K562 (cell line): ENCODE results near the gene PIGL.
"Not testable (repeated sequence)": the region's sequence is repeated elsewhere in the genome, so short reads cannot be mapped to it uniquely, and the experiment has no call there.

Source experiments
- CTCF ChIP-seq, 3 experiments: IDR thresholded peaks in 2 of 3; conservative IDR thresholded peaks in 1 of 3; 2 replicates each; pipeline ENCODE4 v1.5.1; 2011 to 2012; ENCODE audit warnings: low read length in 3 of 3, mild to moderate bottlenecking in 3 of 3, control low read depth in 2 of 3, improper control_type of control experiment in 1 of 3, inconsistent platforms in 1 of 3, low read depth in 1 of 3, mixed read lengths in 1 of 3, moderate library complexity in 1 of 3; ENCODE audit not compliant: insufficient read depth in 2 of 3
- GATA2 ChIP-seq: sonication (generic); formaldehyde crosslinking; IDR thresholded peaks from 2 replicates; pipeline ENCODE4 v1.4.0; 2020; ENCODE audit warnings: mild to moderate bottlenecking, missing genetic modification reagents
- JUND ChIP-seq, 2 experiments: IDR thresholded peaks; 2 replicates in 1 of 2; 3 replicates in 1 of 2; pipeline ENCODE4 v1.6.1; 2011; ENCODE audit warnings: borderline replicate concordance in 2 of 2, low read depth in 2 of 2, low read length in 2 of 2, improper control_type of control experiment in 1 of 2, missing biosample characterization in 1 of 2, missing genetic modification characterization in 1 of 2, missing genetic modification reagents in 1 of 2
- SMAD4 ChIP-seq: fragments of 250-450 bp; sonication (Bioruptor Pico); conservative IDR thresholded peaks from 2 replicates; pipeline ENCODE4 v1.8.0; 2021; ENCODE audit warnings: inconsistent platforms, mild to moderate bottlenecking, moderate library complexity
- SPI1 ChIP-seq: IDR thresholded peaks from 2 replicates; pipeline ENCODE4 v1.6.1; 2011; ENCODE audit warnings: low read depth, low read length, control low read depth, borderline replicate concordance
- TCF7L2 ChIP-seq: fragments of 150-350 bp; IDR thresholded peaks from 2 replicates; pipeline ENCODE4 v1.6.1; 2016; ENCODE audit warnings: low read depth, mild to moderate bottlenecking, low read length, moderate library complexity
- USF1 ChIP-seq: sonication (generic); formaldehyde crosslinking; IDR thresholded peaks from 2 replicates; pipeline ENCODE4 v1.9.0; 2022; ENCODE audit warnings: mild to moderate bottlenecking, missing genetic modification reagents
- ZFP30 ChIP-seq: fragments of 250-450 bp; sonication (Bioruptor Pico); IDR thresholded peaks from 2 replicates; pipeline ENCODE4 v1.8.0; 2022; ENCODE audit warnings: moderate library complexity, mild to moderate bottlenecking, inconsistent platforms, borderline replicate concordance
- ZNF274 ChIP-seq: IDR thresholded peaks from 2 replicates; pipeline ENCODE4 v1.6.1; 2011; ENCODE audit warnings: low read depth, mild to moderate bottlenecking, low read length, moderate library complexity, borderline replicate concordance
- ZNF75A ChIP-seq: fragments of 450-650 bp; formaldehyde crosslinking; IDR thresholded peaks from 2 replicates; pipeline ENCODE4 v1.4.0; 2020; ENCODE audit warnings: mild to moderate bottlenecking

DNA sequence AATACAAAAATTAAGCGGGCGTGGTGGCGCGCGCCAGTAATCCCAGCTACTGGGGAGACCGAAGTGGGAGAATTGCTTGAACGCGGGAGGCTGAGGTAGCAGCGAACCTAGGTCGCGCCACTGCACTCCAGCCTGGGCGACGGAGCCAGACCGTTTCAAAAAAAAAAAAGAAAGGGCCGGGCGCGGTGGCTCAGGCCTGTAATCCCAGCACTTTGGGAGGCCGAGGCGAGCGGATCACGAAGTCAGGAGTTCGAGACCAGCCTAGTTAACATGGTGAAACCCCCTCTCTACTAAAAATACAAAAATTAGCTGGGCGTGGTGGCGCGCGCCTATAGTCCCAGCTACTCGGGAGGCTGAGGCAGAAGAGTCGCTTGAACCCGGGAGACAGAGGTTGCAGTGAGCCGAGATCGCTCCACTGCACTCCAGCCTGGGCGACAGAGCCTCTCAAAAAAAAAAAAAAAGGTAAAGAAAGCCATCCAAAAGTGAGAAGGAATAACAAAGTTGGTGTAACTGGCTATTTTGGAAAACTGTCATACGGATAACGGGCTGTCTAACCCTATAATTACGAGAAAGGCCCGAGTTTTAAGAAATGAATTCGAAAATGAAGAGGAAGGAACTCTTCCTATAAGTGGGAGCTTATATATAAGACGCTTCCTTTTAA lies 539 bp upstream of the PIGL start:
- not testable (repeated sequence) for TF ChIP-seq GATA2 (CRISPR knock-in tag); JUND (IDR thresholded peaks at IDR 0.05; ENCODE audit: borderline replicate concordance, low read depth, low read length); JUND (tag; IDR thresholded peaks at IDR 0.05; ENCODE audit: borderline replicate concordance, low read depth, low read length); ZNF274; ZNF75A (CRISPR knock-in tag); CTCF (IDR thresholded peaks at IDR 0.05 in 2 of 3, conservative IDR thresholded peaks at IDR 0.05 in 1 of 3; ENCODE audit: insufficient read depth in 2 of 3, low read depth in 1 of 3, low read length in 3 of 3); SPI1; USF1 (CRISPR knock-in tag); ZFP30 (CRISPR knock-in tag); TCF7L2; SMAD4
